Measurements from ENCODE around the gene CCDC188. TPM values are rescaled to one million over a fixed set of nuclear protein-coding genes. Genes with fewer than 3 reads are reported as not detected.

The CCDC188 gene
- total and polyA plus RNA-seq, 2 of the 8 experiments (the other 6 are each of a cell fraction or from before 2014, with no cell fraction given): not detected

GRCh38 chr22:20140521-20140964 is 10.3 kb downstream of the CCDC188 start (continued):
- TF ChIP-seq E2F6 (IDR thresholded peaks at IDR 0.05): no peak
- TF ChIP-seq ATF3 (IDR thresholded peaks at IDR 0.05; ENCODE audit: insufficient read depth, low read depth, low read length): no peak
